K562 (cell line): ENCODE data around the gene VRK1. TPM values are rescaled to one million over a fixed set of nuclear protein-coding genes. Genes with fewer than 3 reads are reported as not detected.

Source experiments
- CBX8 ChIP-seq: fragments of 200-600 bp; sonication (generic); IDR thresholded peaks from 2 replicates; pipeline ENCODE4 v1.6.1; 2012; ENCODE audit warnings: borderline replicate concordance, mixed run types, low read depth, mild to moderate bottlenecking, moderate library complexity, mixed read lengths, low read length, control low read depth, inconsistent platforms; ENCODE audit not compliant: poor library complexity, severe bottlenecking; ENCODE audit errors: extremely low read depth
- DACH1 ChIP-seq: fragments of 450-650 bp; IDR thresholded peaks from 2 replicates; pipeline ENCODE4 v1.6.1; 2018; ENCODE audit not compliant: partially characterized antibody
- SMAD3 ChIP-seq: fragments of 450-650 bp; formaldehyde crosslinking; conservative IDR thresholded peaks from 2 replicates; pipeline ENCODE4 v1.4.0; 2020; ENCODE audit warnings: mild to moderate bottlenecking
- SPI1 ChIP-seq: IDR thresholded peaks from 2 replicates; pipeline ENCODE4 v1.6.1; 2011; ENCODE audit warnings: low read depth, low read length, control low read depth, borderline replicate concordance
- ZNF408 ChIP-seq: fragments of 250-450 bp; sonication (Bioruptor Pico); IDR thresholded peaks from 2 replicates; pipeline ENCODE4 v1.4.0; 2020; ENCODE audit warnings: low read depth, mild to moderate bottlenecking, moderate library complexity
- polyA plus RNA-seq, 8 experiments: library from polyadenylated mRNA; depleted of rRNA in 4 of 8; stranded (reverse) in 5 of 8; unstranded in 3 of 8; fragments of >200 nt; fragmentation: Nextera tagmentation in 2 of 8; fragmentation: Illumina TruSeq in 1 of 8; extraction: Ambion mirVana in 2 of 8; extraction: Trizol in 1 of 8; gene quantifications; 2 replicates each; pipeline versions ENCODE4 v1.2.1 to v1.2.3, GENCODE V29; 2011 to 2014; ENCODE audit warnings: inconsistent platforms in 1 of 8, missing spikeins in 1 of 8
- total RNA-seq, 7 experiments: library from RNA; depleted of rRNA in 6 of 7; stranded (reverse); fragments of >200 nt in 6 of 7; fragmentation: Illumina TruSeq in 2 of 7; extraction: Trizol in 2 of 7; gene quantifications; 2 replicates each; pipeline versions ENCODE4 v1.2.1 to v1.2.3, GENCODE V29; 2011 to 2021; ENCODE audit warnings: low replicate concordance in 1 of 7
- TF ChIP-seq, protein P1 (sequence below): sonication (generic); formaldehyde crosslinking; IDR thresholded peaks from 2 replicates; pipeline ENCODE4 v1.8.1; 2023; ENCODE audit warnings: missing genetic modification reagents, mild to moderate bottlenecking, borderline replicate concordance
- TF ChIP-seq, protein P2 (sequence below): fragments of 250-450 bp; sonication (Bioruptor Pico); IDR thresholded peaks from 2 replicates; pipeline ENCODE4 v1.8.0; 2022; ENCODE audit warnings: inconsistent platforms, mild to moderate bottlenecking, moderate library complexity, borderline replicate concordance
- TF ChIP-seq, protein P3 (sequence below): fragments of 450-650 bp; IDR thresholded peaks from 2 replicates; pipeline ENCODE4 v1.6.1; 2018; ENCODE audit not compliant: partially characterized antibody

The VRK1 gene
- total and polyA plus RNA-seq, 9 of the 15 experiments (the other 6 are each of a cell fraction or from before 2014, with no cell fraction given) = 83.6 to 177 (median 116) TPM

DNA sequence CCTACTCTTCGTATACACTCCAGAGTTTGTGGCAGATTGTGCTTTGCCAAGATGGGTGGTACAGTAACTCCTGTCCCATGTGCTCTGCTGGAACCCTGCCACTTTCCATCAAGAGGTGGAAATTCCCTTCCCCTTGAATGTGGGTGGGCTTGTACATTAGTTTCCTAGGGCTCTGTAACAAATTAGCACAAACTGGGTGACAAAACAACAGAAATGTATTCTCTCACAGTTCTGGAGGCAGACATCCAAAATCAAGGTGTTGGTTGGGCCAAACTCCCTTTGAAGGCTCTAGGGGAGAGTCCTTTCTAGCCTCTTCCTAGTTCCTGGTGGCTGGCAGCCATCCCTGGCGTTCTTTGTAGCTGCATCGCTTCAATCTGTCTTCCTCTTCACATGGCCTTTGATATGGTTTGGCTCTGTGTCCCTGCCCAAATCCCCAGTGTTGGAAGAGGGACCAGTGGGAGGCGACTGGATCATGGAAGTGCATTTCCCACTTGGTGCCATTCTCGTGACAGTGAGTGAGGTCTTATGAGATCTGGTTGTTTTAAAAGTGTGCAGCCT, 117.5 kb downstream of the VRK1 start (continued):
- TF ChIP-seq, protein P1, sequence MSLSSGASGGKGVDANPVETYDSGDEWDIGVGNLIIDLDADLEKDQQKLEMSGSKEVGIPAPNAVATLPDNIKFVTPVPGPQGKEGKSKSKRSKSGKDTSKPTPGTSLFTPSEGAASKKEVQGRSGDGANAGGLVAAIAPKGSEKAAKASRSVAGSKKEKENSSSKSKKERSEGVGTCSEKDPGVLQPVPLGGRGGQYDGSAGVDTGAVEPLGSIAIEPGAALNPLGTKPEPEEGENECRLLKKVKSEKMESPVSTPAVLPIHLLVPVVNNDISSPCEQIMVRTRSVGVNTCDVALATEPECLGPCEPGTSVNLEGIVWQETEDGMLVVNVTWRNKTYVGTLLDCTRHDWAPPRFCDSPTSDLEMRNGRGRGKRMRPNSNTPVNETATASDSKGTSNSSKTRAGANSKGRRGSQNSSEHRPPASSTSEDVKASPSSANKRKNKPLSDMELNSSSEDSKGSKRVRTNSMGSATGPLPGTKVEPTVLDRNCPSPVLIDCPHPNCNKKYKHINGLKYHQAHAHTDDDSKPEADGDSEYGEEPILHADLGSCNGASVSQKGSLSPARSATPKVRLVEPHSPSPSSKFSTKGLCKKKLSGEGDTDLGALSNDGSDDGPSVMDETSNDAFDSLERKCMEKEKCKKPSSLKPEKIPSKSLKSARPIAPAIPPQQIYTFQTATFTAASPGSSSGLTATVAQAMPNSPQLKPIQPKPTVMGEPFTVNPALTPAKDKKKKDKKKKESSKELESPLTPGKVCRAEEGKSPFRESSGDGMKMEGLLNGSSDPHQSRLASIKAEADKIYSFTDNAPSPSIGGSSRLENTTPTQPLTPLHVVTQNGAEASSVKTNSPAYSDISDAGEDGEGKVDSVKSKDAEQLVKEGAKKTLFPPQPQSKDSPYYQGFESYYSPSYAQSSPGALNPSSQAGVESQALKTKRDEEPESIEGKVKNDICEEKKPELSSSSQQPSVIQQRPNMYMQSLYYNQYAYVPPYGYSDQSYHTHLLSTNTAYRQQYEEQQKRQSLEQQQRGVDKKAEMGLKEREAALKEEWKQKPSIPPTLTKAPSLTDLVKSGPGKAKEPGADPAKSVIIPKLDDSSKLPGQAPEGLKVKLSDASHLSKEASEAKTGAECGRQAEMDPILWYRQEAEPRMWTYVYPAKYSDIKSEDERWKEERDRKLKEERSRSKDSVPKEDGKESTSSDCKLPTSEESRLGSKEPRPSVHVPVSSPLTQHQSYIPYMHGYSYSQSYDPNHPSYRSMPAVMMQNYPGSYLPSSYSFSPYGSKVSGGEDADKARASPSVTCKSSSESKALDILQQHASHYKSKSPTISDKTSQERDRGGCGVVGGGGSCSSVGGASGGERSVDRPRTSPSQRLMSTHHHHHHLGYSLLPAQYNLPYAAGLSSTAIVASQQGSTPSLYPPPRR (CRISPR knock-in tag) = no peak
- TF ChIP-seq, protein P2, sequence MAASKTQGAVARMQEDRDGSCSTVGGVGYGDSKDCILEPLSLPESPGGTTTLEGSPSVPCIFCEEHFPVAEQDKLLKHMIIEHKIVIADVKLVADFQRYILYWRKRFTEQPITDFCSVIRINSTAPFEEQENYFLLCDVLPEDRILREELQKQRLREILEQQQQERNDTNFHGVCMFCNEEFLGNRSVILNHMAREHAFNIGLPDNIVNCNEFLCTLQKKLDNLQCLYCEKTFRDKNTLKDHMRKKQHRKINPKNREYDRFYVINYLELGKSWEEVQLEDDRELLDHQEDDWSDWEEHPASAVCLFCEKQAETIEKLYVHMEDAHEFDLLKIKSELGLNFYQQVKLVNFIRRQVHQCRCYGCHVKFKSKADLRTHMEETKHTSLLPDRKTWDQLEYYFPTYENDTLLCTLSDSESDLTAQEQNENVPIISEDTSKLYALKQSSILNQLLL = no peak
- TF ChIP-seq ZNF408 (CRISPR knock-in tag) (no peak), DACH1 (no peak), CBX8 (no peak), SMAD3 (CRISPR knock-in tag) (no peak), SPI1 (no peak)
- TF ChIP-seq, protein P3, sequence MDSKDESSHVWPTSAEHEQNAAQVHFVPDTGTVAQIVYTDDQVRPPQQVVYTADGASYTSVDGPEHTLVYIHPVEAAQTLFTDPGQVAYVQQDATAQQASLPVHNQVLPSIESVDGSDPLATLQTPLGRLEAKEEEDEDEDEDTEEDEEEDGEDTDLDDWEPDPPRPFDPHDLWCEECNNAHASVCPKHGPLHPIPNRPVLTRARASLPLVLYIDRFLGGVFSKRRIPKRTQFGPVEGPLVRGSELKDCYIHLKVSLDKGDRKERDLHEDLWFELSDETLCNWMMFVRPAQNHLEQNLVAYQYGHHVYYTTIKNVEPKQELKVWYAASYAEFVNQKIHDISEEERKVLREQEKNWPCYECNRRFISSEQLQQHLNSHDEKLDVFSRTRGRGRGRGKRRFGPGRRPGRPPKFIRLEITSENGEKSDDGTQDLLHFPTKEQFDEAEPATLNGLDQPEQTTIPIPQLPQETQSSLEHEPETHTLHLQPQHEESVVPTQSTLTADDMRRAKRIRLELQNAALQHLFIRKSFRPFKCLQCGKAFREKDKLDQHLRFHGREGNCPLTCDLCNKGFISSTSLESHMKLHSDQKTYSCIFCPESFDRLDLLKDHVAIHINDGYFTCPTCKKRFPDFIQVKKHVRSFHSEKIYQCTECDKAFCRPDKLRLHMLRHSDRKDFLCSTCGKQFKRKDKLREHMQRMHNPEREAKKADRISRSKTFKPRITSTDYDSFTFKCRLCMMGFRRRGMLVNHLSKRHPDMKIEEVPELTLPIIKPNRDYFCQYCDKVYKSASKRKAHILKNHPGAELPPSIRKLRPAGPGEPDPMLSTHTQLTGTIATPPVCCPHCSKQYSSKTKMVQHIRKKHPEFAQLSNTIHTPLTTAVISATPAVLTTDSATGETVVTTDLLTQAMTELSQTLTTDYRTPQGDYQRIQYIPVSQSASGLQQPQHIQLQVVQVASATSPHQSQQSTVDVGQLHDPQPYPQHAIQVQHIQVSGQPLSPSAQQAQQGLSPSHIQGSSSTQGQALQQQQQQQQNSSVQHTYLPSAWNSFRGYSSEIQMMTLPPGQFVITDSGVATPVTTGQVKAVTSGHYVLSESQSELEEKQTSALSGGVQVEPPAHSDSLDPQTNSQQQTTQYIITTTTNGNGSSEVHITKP = no peak
